Chondrocyte (in vitro differentiated cells): ENCODE data around the gene KLHL40. TPM values are rescaled to one million over a fixed set of nuclear protein-coding genes. Genes with fewer than 3 reads are reported as not detected.

Experiments
- DNase-seq: peaks from one replicate; pipeline ENCODE4 v3.0.0; 2021; ENCODE audit warnings: mixed read lengths, low spot score
- H3K27ac Mint-ChIP-seq: one replicate; pipeline ENCODE4 v1.8.0; 2021; ENCODE audit warnings: mild to moderate bottlenecking, moderate library complexity, mixed read lengths; ENCODE audit not compliant: unreplicated experiment
- H3K27me3 Mint-ChIP-seq: 2 replicates; pipeline ENCODE4 v1.8.0; 2021; ENCODE audit warnings: low read depth, mixed read lengths
- H3K36me3 Mint-ChIP-seq: 2 replicates; pipeline ENCODE4 v1.8.0; 2021; ENCODE audit warnings: low read depth, mixed read lengths
- H3K4me1 Mint-ChIP-seq: 2 replicates; pipeline ENCODE4 v1.8.0; 2021; ENCODE audit warnings: low read depth, mild to moderate bottlenecking, mixed read lengths
- H3K4me3 Mint-ChIP-seq: one replicate; pipeline ENCODE4 v1.8.0; 2021; ENCODE audit warnings: mild to moderate bottlenecking, moderate library complexity, mixed read lengths; ENCODE audit not compliant: unreplicated experiment
- H3K9me3 Mint-ChIP-seq: 2 replicates; pipeline ENCODE4 v1.8.0; 2021; ENCODE audit warnings: low read depth, mixed read lengths
- CTCF ChIP-seq: fragments of 200-600 bp; sonication (generic); IDR thresholded peaks from 2 replicates; pipeline ENCODE4 v1.5.0; 2021; ENCODE audit warnings: antibody characterized with exemption, mild to moderate bottlenecking, moderate library complexity
- total RNA-seq: library from RNA; stranded (reverse); gene quantifications from 3 replicates; pipeline ENCODE4 v1.2.1, GENCODE V29; 2021

KLHL40 gene
- total RNA-seq, 1 donor from 2014 or later: not detected

GRCh38 chr3:42655331-42655888 lies 29.9 kb upstream of the KLHL40 start:
- Mint-ChIP-seq H3K9me3 (no peaks in the 10 kb centered on the region), H3K27me3 (no peaks in the 10 kb centered on the region), H3K4me1 (peaks cover 52% of the 10 kb centered on the region), H3K27ac (no peak overlapping the region), H3K4me3 (peak overlapping the region; percentile 69), H3K36me3 (peaks cover 14% of the 10 kb centered on the region)
- no peak for TF ChIP-seq CTCF
- DNase-seq: no peak

- peak overlapping the region; percentile 19 for H3K4me3 Mint-ChIP-seq
- H3K27me3 Mint-ChIP-seq: no peaks in the 10 kb centered on the region
- peak overlapping the region; percentile 60 for H3K27ac Mint-ChIP-seq
- peaks cover 44% of the 10 kb centered on the region for H3K4me1 Mint-ChIP-seq
- no peaks in the 10 kb centered on the region for H3K9me3 Mint-ChIP-seq
- TF ChIP-seq CTCF: no peak
- H3K36me3 Mint-ChIP-seq: peaks cover 14% of the 10 kb centered on the region
- DNase-seq: no peak
These were observed 29.2 kb upstream of the KLHL40 start for GRCh38 chr3:42655980-42656679.

- Mint-ChIP-seq H3K36me3 (peaks cover 18% of the 10 kb centered on the region), H3K9me3 (no peaks in the 10 kb centered on the region), H3K4me3 (no peak overlapping the region), H3K27me3 (no peaks in the 10 kb centered on the region), H3K4me1 (peaks cover 36% of the 10 kb centered on the region), H3K27ac (no peak overlapping the region)
- DNase-seq: no peak
- TF ChIP-seq CTCF: no peak
These were observed 28.4 kb upstream of the KLHL40 start for GRCh38 chr3:42656680-42657610.

GRCh38 chr3:42657675-42658074 lies 27.7 kb upstream of the KLHL40 start:
- H3K4me1 Mint-ChIP-seq: peaks cover 29% of the 10 kb centered on the region
- DNase-seq: no peak
- no peak for TF ChIP-seq CTCF
- no peak overlapping the region for H3K27ac Mint-ChIP-seq
- H3K27me3 Mint-ChIP-seq: no peaks in the 10 kb centered on the region
- H3K9me3 Mint-ChIP-seq: no peaks in the 10 kb centered on the region
- H3K36me3 Mint-ChIP-seq: peaks cover 18% of the 10 kb centered on the region
- H3K4me3 Mint-ChIP-seq: no peak overlapping the region

- no peak overlapping the region for H3K4me3 Mint-ChIP-seq
- TF ChIP-seq CTCF: no peak
- H3K9me3 Mint-ChIP-seq: no peaks in the 10 kb centered on the region
- H3K27me3 Mint-ChIP-seq: no peaks in the 10 kb centered on the region
- DNase-seq: no peak
- peaks cover 18% of the 10 kb centered on the region for H3K36me3 Mint-ChIP-seq
- H3K4me1 Mint-ChIP-seq: peaks cover 23% of the 10 kb centered on the region
- H3K27ac Mint-ChIP-seq: no peak overlapping the region
These were observed 27.1 kb upstream of the KLHL40 start for GRCh38 chr3:42658091-42658770.
